ENCODE data around the gene SRBD1. TPM values are rescaled to one million over a fixed set of nuclear protein-coding genes. Genes with fewer than 3 reads are reported as not detected.

SRBD1 gene
- total RNA-seq, 1 donor from 2014 or later, result 11.2 TPM

GRCh38 chr2:45494978-45495293 is 116.1 kb downstream of the SRBD1 start:
- peaks cover 2% of the 10 kb centered on the region for H3K9me3 Mint-ChIP-seq (ENCODE audit: low read depth)
- peaks cover 16% of the 10 kb centered on the region for H3K4me1 Mint-ChIP-seq (ENCODE audit: low read depth)
- H3K27me3 Mint-ChIP-seq (ENCODE audit: low read depth), result no peaks in the 10 kb centered on the region
- peaks cover 3% of the 10 kb centered on the region for H3K36me3 Mint-ChIP-seq (ENCODE audit: low read depth)
- TF ChIP-seq CTCF (IDR thresholded peaks at IDR 0.05), result peak; percentile 35
- no peak for DNase-seq (ENCODE audit: low spot score)
- no peak overlapping the region for H3K4me3 Mint-ChIP-seq (ENCODE audit: unreplicated experiment)
- H3K27ac Mint-ChIP-seq (ENCODE audit: unreplicated experiment), result no peak overlapping the region

GRCh38 chr2:45494275-45494977 is 116.6 kb downstream of the SRBD1 start:
- Mint-ChIP-seq H3K27me3 (ENCODE audit: low read depth) (no peaks in the 10 kb centered on the region), H3K4me1 (ENCODE audit: low read depth) (peaks cover 16% of the 10 kb centered on the region), H3K27ac (ENCODE audit: unreplicated experiment) (no peak overlapping the region), H3K4me3 (ENCODE audit: unreplicated experiment) (no peak overlapping the region), H3K36me3 (ENCODE audit: low read depth) (peaks cover 2% of the 10 kb centered on the region), H3K9me3 (ENCODE audit: low read depth) (no peaks in the 10 kb centered on the region)
- no peak for DNase-seq (ENCODE audit: low spot score)
- peak; percentile 96 for TF ChIP-seq CTCF (IDR thresholded peaks at IDR 0.05)

GRCh38 chr2:45484965-45485364 is 126.1 kb downstream of the SRBD1 start:
- Mint-ChIP-seq H3K27me3 (ENCODE audit: low read depth) (no peaks in the 10 kb centered on the region), H3K27ac (ENCODE audit: unreplicated experiment) (no peak overlapping the region), H3K9me3 (ENCODE audit: low read depth) (peaks cover 3% of the 10 kb centered on the region), H3K36me3 (ENCODE audit: low read depth) (peaks cover 9% of the 10 kb centered on the region), H3K4me1 (ENCODE audit: low read depth) (no peaks in the 10 kb centered on the region), H3K4me3 (ENCODE audit: unreplicated experiment) (no peak overlapping the region)
- no peak for TF ChIP-seq CTCF (IDR thresholded peaks at IDR 0.05)
- no peak for DNase-seq (ENCODE audit: low spot score)

- no peak overlapping the region for H3K4me3 Mint-ChIP-seq (ENCODE audit: unreplicated experiment)
- TF ChIP-seq CTCF (IDR thresholded peaks at IDR 0.05), result peak; percentile 67
- H3K4me1 Mint-ChIP-seq (ENCODE audit: low read depth), result no peaks in the 10 kb centered on the region
- no peaks in the 10 kb centered on the region for H3K27me3 Mint-ChIP-seq (ENCODE audit: low read depth)
- H3K9me3 Mint-ChIP-seq (ENCODE audit: low read depth), result peaks cover 12% of the 10 kb centered on the region
- no peak overlapping the region for H3K27ac Mint-ChIP-seq (ENCODE audit: unreplicated experiment)
- DNase-seq (ENCODE audit: low spot score), result no peak
- peaks cover 13% of the 10 kb centered on the region for H3K36me3 Mint-ChIP-seq (ENCODE audit: low read depth)
Measured at GRCh38 chr2:45483997-45484396, 127.1 kb downstream of the SRBD1 start.

- Mint-ChIP-seq H3K36me3 (ENCODE audit: low read depth) (peaks cover 16% of the 10 kb centered on the region), H3K4me1 (ENCODE audit: low read depth) (no peaks in the 10 kb centered on the region), H3K27me3 (ENCODE audit: low read depth) (no peaks in the 10 kb centered on the region), H3K27ac (ENCODE audit: unreplicated experiment) (no peak overlapping the region), H3K9me3 (ENCODE audit: low read depth) (peaks cover 12% of the 10 kb centered on the region), H3K4me3 (ENCODE audit: unreplicated experiment) (no peak overlapping the region)
- DNase-seq (ENCODE audit: low spot score), result no peak
- TF ChIP-seq CTCF (IDR thresholded peaks at IDR 0.05), result no peak
Measured at GRCh38 chr2:45477546-45477945, 133.5 kb downstream of the SRBD1 start.

Data from chondrocyte (in vitro differentiated cells).